ENCODE results near the gene MCM7.

GRCh38 chr7:100107890-100108289, 6.7 kb upstream of the MCM7 start:
- TF ChIP-seq, protein P1, sequence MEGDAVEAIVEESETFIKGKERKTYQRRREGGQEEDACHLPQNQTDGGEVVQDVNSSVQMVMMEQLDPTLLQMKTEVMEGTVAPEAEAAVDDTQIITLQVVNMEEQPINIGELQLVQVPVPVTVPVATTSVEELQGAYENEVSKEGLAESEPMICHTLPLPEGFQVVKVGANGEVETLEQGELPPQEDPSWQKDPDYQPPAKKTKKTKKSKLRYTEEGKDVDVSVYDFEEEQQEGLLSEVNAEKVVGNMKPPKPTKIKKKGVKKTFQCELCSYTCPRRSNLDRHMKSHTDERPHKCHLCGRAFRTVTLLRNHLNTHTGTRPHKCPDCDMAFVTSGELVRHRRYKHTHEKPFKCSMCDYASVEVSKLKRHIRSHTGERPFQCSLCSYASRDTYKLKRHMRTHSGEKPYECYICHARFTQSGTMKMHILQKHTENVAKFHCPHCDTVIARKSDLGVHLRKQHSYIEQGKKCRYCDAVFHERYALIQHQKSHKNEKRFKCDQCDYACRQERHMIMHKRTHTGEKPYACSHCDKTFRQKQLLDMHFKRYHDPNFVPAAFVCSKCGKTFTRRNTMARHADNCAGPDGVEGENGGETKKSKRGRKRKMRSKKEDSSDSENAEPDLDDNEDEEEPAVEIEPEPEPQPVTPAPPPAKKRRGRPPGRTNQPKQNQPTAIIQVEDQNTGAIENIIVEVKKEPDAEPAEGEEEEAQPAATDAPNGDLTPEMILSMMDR (conservative IDR thresholded peaks at IDR 0.05), result no peak
- TF ChIP-seq ZFX (IDR thresholded peaks at IDR 0.05), result no peak

Data from C4-2B (cell line).